Testis (tissue), 3 donors: ENCODE results near the gene NXNL1. TPM values are rescaled to one million over a fixed set of nuclear protein-coding genes. Genes with fewer than 3 reads are reported as not detected.

ENCODE experiments used
- DNase-seq: peaks from one replicate; pipeline ENCODE4 v3.0.0-alpha.2; 2019
- H3K27ac ChIP-seq, 2 donors: fragments of 200-600 bp; sonication (generic); one replicate each; pipeline ENCODE4 v1.5.1; 2019
- H3K27me3 ChIP-seq: fragments of 200-600 bp; sonication (generic); one replicate; pipeline ENCODE4 v1.5.1; 2019
- H3K36me3 ChIP-seq: fragments of 200-600 bp; sonication (generic); one replicate; pipeline ENCODE4 v1.5.1; 2017; ENCODE audit warnings: low read depth; ENCODE audit errors: missing control alignments
- H3K4me1 ChIP-seq: fragments of 200-600 bp; sonication (generic); one replicate; pipeline ENCODE4 v1.5.1; 2019
- H3K4me3 ChIP-seq, 2 donors: fragments of 200-600 bp; sonication (generic); one replicate each; pipeline ENCODE4 v1.5.1; 2017 to 2019
- H3K9me3 ChIP-seq: fragments of 200-600 bp; sonication (generic); one replicate; pipeline ENCODE4 v1.5.1; 2017
- POLR2A ChIP-seq: fragments of 450-650 bp; IDR thresholded peaks from one replicate; pipeline ENCODE4 v1.6.1; 2017; ENCODE audit warnings: antibody characterized with exemption, mild to moderate bottlenecking, moderate library complexity
- WGBS, 2 donors: methylation state at CpG; one replicate each; pipeline ENCODE4 v1.1.5; 2018; 5-methylcytosine and 5-hydroxymethylcytosine counted together
- intact Hi-C: fragments of 100-400 bp; cut with DNase I; formaldehyde crosslinking; loops from one replicate; pipeline ENCODE4 v1.15.1; 2023; ENCODE audit warnings: low total_unique reads
- polyA plus RNA-seq: library from polyadenylated mRNA; stranded (reverse); fragments of 350-450 nt; fragmentation: Illumina TruSeq; extraction: RNeasy Lipid Tissue Mini Kit (QIAGEN cat#74804); gene quantifications from one replicate; pipeline ENCODE4 v1.2.3, GENCODE V29; 2014; ENCODE audit warnings: low read depth, low replicate concordance; ENCODE audit not compliant: insufficient read depth
- total RNA-seq, 2 donors: library from RNA; depleted of rRNA; stranded (reverse); fragments of >200 nt; gene quantifications; one replicate each; pipeline ENCODE4 v1.2.3, GENCODE V29; 2016
- TF ChIP-seq, protein P1 (sequence below), 3 experiments: fragments of 450-650 bp in 2 of 3; fragments of 200-600 bp in 1 of 3; sonication (generic) in 1 of 3; IDR thresholded peaks; one replicate each; pipeline ENCODE4 v1.5.1; 2016 to 2019; ENCODE audit warnings: antibody characterized with exemption in 3 of 3, mild to moderate bottlenecking in 2 of 3, moderate library complexity in 1 of 3

Gene NXNL1
- total and polyA plus RNA-seq, 3 donors from 2014 or later: 0.87 TPM; not detected in 2

DNA sequence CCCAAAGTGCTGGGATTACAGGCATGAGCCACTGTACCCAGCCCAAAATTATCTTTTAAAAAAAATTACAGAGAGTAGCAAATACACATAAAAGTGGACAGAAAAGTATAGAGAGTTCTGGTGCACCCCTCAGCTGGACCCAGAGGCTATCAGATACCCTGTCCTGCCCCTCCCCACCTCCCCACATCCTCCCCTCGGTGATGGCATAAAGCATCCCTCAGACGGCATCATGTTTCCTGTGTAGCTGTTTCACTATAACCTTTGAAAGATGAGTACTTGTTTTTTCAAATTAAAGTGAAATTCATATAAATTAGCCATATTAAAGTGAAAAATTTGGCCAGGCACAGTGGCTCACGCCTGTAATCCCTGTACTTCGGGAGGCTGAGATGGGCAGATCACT, 29.7 kb upstream of the NXNL1 start:
- H3K27ac ChIP-seq: no peak overlapping the region
- intact Hi-C loops: no loop called here
- DNase-seq: no peak
- H3K4me1 ChIP-seq: peaks cover 12% of the 10 kb centered on the region
- H3K36me3 ChIP-seq: no peaks in the 10 kb centered on the region
- no peak overlapping the region for H3K4me3 ChIP-seq
- H3K9me3 ChIP-seq: no peaks in the 10 kb centered on the region
- no peaks in the 10 kb centered on the region for H3K27me3 ChIP-seq
- TF ChIP-seq POLR2A: no peak
- TF ChIP-seq, protein P1, sequence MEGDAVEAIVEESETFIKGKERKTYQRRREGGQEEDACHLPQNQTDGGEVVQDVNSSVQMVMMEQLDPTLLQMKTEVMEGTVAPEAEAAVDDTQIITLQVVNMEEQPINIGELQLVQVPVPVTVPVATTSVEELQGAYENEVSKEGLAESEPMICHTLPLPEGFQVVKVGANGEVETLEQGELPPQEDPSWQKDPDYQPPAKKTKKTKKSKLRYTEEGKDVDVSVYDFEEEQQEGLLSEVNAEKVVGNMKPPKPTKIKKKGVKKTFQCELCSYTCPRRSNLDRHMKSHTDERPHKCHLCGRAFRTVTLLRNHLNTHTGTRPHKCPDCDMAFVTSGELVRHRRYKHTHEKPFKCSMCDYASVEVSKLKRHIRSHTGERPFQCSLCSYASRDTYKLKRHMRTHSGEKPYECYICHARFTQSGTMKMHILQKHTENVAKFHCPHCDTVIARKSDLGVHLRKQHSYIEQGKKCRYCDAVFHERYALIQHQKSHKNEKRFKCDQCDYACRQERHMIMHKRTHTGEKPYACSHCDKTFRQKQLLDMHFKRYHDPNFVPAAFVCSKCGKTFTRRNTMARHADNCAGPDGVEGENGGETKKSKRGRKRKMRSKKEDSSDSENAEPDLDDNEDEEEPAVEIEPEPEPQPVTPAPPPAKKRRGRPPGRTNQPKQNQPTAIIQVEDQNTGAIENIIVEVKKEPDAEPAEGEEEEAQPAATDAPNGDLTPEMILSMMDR (IDR thresholded peaks at IDR 0.05): no peak
- 67 to 78% methylated on average over 4 of the region's 4 CpGs for WGBS, 2 donors

GRCh38 chr19:17489392-17490030, 28.8 kb upstream of the NXNL1 start:
- Histone ChIP-seq H3K27ac (peak overlapping the region in 1 of 2 donors; percentile 24), H3K36me3 (no peaks in the 10 kb centered on the region), H3K27me3 (no peaks in the 10 kb centered on the region), H3K9me3 (no peaks in the 10 kb centered on the region), H3K4me1 (peaks cover 12% of the 10 kb centered on the region), H3K4me3 (peak overlapping the region in 1 of 2 donors; percentile 21)
- WGBS, 2 donors: 75 to 78% methylated on average over 9 of the region's 9 CpGs
- intact Hi-C loops: no loop called here
- TF ChIP-seq, protein P1 (IDR thresholded peaks at IDR 0.05): no peak
- no peak for TF ChIP-seq POLR2A
- no peak for DNase-seq

GRCh38 chr19:17488593-17489391, 28.1 kb upstream of the NXNL1 start:
- no peaks in the 10 kb centered on the region for H3K36me3 ChIP-seq
- intact Hi-C loops: no loop called here
- DNase-seq: peak; percentile 79
- peaks cover 12% of the 10 kb centered on the region for H3K4me1 ChIP-seq
- WGBS, 2 donors: 35 to 59% methylated on average over 11 to 31 of the region's 31 CpGs
- TF ChIP-seq POLR2A: no peak
- TF ChIP-seq, protein P1 (IDR thresholded peaks at IDR 0.05): no peak
- no peak overlapping the region for H3K27ac ChIP-seq
- no peaks in the 10 kb centered on the region for H3K27me3 ChIP-seq
- H3K4me3 ChIP-seq: peak overlapping the region in 1 of 2 donors; percentile 21
- H3K9me3 ChIP-seq: no peaks in the 10 kb centered on the region

DNA sequence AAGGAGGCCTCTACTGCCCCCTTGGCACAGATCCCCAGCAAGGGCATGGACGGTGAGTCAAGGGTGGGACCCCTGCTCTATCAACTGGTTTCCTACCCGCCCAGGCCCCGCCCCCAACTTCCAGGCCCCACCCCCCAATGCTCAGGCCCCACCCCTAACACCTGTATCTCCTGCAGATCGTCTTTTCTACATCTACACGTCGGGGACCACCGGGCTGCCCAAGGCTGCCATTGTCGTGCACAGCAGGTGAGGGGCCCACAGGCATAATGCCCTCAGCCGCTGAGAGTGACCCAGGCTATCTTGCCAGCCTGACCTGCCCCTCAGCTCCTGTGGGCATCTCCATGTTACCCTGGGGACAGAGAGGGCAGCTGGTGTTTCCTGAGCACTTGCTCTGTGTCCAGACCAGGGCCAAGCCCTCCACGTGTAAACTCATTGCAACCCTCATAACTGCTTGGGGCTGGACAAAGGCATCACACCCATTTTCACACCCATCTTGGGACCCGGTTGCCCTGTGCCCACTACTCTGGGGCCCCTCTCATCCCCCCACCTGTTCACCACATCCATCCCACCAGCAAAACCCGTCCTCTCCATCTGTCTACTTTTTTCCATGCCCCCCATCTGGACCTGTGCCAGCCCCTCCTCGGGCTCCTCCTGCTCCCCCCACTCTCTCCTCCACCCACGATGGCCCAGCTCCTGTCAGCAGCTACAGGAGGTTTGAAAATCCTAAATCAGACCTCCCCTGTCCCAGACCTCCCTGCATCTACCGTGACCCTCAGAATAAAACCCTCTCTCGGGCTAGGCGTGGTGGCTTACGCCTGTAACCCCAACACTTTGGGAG, 26.8 kb upstream of the NXNL1 start:
- TF ChIP-seq, protein P1 (IDR thresholded peaks at IDR 0.05): no peak
- 58 to 67% methylated on average over 10 to 18 of the region's 18 CpGs for WGBS, 2 donors
- Histone ChIP-seq H3K4me3 (no peak overlapping the region), H3K27me3 (no peaks in the 10 kb centered on the region), H3K27ac (no peak overlapping the region), H3K9me3 (no peaks in the 10 kb centered on the region), H3K36me3 (no peaks in the 10 kb centered on the region), H3K4me1 (peaks cover 12% of the 10 kb centered on the region)
- intact Hi-C loops: no loop called here
- DNase-seq: no peak
